PFSK-1 (cell line): ENCODE measurements around the gene PSME2.

Source experiments
- FOXP2 ChIP-seq: optimal IDR thresholded peaks from 2 replicates; pipeline ENCODE3; 2011; ENCODE audit warnings: borderline replicate concordance, control low read depth, inconsistent platforms; ENCODE audit not compliant: insufficient read depth; ENCODE audit errors: extremely low read length, extremely low read depth
- POLR2AphosphoS5 ChIP-seq: IDR thresholded peaks from 2 replicates; pipeline ENCODE4 v1.6.1; 2012; ENCODE audit warnings: low read depth, mild to moderate bottlenecking, control low read depth, low read length, moderate library complexity
- REST ChIP-seq, 2 experiments: IDR thresholded peaks; 2 replicates each; pipeline versions ENCODE4 v1.6.1 to v1.8.0; 2011 to 2012; ENCODE audit warnings: low read depth in 2 of 2, low read length in 2 of 2, control low read depth in 1 of 2, inconsistent platforms in 1 of 2, mild to moderate bottlenecking in 1 of 2, moderate library complexity in 1 of 2; ENCODE audit not compliant: insufficient read depth in 1 of 2
- SIN3A ChIP-seq: IDR thresholded peaks from 2 replicates; pipeline ENCODE4 v1.6.1; 2012; ENCODE audit warnings: mild to moderate bottlenecking, low read length, moderate library complexity, borderline replicate concordance; ENCODE audit not compliant: insufficient read depth
- TAF1 ChIP-seq: IDR thresholded peaks from 2 replicates; pipeline ENCODE4 v1.6.1; 2012; ENCODE audit warnings: low read length, control low read depth, borderline replicate concordance; ENCODE audit not compliant: insufficient read depth

The PSME2 gene

GRCh38 chr14:24192933-24193332, 46.5 kb upstream of the PSME2 start:
- TF ChIP-seq FOXP2 (no peak), POLR2AphosphoS5 (no peak), TAF1 (no peak), SIN3A (no peak), REST (IDR thresholded peaks at IDR 0.05; ENCODE audit: insufficient read depth in 1 of 2, low read depth in 2 of 2, low read length in 2 of 2) (no peak)

GRCh38 chr14:24190416-24190815, 44.0 kb upstream of the PSME2 start:
- TF ChIP-seq POLR2AphosphoS5 (no peak), TAF1 (no peak), REST (IDR thresholded peaks at IDR 0.05; ENCODE audit: insufficient read depth in 1 of 2, low read depth in 2 of 2, low read length in 2 of 2) (no peak), FOXP2 (no peak), SIN3A (no peak)

GRCh38 chr14:24189460-24189859, 43.0 kb upstream of the PSME2 start:
- TF ChIP-seq SIN3A (no peak), REST (IDR thresholded peaks at IDR 0.05; ENCODE audit: insufficient read depth in 1 of 2, low read depth in 2 of 2, low read length in 2 of 2) (no peak), POLR2AphosphoS5 (no peak), FOXP2 (no peak), TAF1 (no peak)

- TF ChIP-seq SIN3A (no peak), FOXP2 (no peak), REST (IDR thresholded peaks at IDR 0.05; ENCODE audit: insufficient read depth in 1 of 2, low read depth in 2 of 2, low read length in 2 of 2) (no peak), POLR2AphosphoS5 (no peak), TAF1 (no peak)
These were observed 42.6 kb upstream of the PSME2 start for GRCh38 chr14:24189059-24189375.
